GM19372 (cell line): ENCODE measurements around the gene SPEM3.

Experiments
- ATAC-seq: cut with Tn5 transposase; IDR thresholded peaks from one replicate; pipeline ENCODE4 v1.9.1; 2021; ENCODE audit warnings: mild to moderate bottlenecking, low read depth, moderate library complexity; ENCODE audit not compliant: unreplicated experiment

SPEM3 gene

DNA sequence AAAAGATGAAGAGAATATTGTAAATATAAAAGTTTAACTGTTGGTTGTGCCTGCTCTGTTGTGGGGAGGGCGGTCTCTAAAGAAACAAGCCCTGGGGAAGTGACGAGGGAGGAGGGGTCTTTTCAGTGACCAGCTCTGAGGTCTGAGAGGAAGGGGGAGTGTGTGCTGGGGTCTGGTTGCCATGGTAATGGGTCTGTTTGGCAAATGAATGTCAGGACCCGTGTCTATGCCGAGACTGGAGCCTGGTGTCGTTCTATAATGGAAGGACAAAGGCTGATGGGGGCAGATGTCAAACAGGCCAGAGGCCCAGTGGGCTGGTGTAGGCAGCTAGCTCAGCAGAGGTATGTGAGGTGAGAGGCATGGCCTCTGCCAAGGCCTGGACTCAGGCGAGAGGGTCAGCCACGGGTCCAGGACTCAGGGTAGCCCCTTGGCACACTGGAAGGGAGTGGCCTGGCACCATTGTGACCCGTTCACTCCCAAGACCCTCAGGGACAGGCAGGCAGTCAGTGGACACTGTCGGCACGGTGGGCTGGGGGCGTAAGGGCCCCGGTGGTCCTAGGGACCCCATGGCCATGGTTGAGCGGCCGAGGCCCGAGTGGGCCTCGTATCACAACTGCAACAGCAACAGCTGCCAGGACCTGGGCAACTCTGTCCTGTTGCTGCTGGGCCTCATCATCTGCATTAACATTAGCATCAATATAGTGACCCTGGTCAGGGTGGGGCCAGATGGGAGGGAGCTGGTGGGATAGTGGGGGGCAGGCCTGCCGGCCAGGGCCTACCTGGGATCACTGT, 8.6 kb upstream of the SPEM3 start, which contains the start of gene SPEM1:
Gene SPEM1, plus strand, starts transcription at position 506 of the 792 bp plus-strand sequence. Its CDS starts 61 bp downstream, at position 567.
- ATAC-seq = no peak

DNA sequence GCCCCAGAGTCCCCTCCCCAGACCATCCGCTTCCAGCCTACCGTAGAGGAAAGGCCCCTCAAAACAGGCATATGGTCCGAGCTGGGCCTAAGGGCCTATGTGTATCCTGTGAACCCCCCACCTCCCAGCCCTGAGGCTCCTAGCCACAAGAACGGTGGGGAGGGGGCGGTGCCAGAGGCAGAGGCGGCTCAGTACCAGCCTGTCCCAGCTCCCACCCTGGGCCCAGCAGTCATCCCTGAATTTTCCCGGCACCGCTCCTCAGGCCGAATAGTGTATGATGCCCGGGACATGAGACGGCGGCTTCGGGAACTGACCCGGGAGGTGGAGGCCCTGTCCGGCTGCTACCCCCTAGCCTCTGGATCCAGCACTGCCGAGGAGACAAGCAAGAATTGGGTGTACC, 7.5 kb upstream of the SPEM3 start:
- ATAC-seq = no peak

DNA sequence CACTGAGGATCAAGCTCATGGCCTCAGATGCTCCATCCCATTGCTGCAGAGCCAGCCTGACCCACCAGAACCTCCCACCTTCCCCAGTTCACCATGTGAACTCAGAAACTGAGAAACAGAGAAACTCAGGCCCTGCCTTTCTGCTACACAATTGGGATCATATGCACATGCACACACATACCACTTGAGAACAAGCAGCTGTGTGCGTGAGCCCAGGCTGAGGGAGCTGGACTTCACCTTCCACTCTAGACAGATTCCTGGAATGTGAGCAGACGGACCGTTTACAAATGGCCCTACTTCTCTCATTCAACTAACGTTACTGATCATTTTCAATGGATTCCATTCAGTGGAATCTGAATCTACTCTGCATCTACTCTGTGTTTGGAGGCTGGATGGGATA, 5.0 kb upstream of the SPEM3 start:
- ATAC-seq = no peak

DNA sequence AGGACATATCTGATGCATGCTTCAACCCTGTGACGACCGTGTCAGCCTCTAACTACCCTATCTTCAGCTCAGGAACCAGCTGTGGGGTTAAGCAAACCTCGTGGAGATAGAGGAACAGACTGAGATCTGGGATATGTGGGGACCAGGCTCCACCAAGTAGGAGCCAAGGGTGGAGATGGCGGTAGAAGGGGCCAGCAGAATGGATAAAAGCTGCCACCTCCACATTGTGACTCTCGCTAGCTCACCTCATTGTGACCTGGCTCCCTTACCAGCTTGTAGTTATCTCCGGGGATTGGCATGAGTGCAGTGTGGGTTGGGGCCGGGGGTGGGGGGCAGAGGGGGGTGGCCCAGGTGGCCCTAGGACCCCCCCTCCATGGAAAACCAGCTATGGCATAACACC, 3.3 kb upstream of the SPEM3 start, which contains the start of gene SPEM2:
Gene SPEM2, plus strand, starts transcription at position 301 of the 400 bp plus-strand sequence. Its CDS starts 73 bp downstream, at position 374.
- ATAC-seq = no peak

DNA sequence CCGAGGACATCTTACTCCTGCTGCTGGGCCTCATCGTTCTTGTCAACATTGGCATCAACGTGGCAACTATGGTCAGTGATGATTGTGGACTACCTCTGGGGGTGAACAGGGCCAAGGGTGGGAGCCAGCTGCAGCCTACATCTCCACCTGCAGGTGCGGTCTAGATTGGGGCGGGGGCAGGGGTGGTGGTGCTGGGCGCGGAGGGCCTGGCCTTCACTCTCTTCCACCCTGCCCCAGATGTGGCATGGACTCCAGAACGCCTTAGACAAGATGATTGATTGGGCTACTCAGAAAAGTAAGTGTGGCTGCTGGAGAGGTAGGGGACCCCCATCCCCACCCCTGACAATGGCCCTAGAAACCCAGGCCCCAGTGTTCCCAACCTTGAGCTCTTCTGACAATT, 2.9 kb upstream of the SPEM3 start:
- no peak for ATAC-seq

DNA sequence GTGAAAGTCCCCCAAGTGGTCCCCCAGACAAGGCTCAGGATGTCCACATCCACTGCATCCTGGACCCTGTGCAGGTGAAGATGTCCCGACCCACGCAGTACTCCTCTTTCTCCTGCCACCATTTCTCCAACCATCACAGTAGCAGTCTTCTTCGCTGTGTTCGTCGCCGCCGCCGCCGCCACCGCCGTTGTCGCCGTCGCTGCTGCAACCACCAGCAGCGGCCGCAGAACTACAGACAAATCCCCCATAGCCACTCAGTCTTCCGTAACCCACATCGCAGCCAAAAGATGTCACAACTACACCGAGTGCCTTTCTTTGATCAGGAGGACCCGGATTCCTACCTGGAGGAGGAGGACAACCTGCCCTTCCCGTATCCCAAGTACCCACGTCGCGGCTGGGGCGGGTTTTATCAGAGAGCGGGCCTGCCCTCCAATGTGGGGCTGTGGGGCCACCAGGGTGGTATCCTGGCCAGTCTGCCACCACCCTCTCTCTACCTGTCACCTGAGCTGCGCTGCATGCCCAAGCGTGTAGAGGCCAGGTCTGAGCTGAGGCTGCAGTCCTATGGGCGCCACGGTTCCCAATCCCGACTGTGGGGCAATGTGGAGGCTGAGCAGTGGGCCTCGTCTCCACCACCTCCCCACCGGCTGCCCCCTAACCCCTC, 2.3 kb upstream of the SPEM3 start:
- no peak for ATAC-seq

DNA sequence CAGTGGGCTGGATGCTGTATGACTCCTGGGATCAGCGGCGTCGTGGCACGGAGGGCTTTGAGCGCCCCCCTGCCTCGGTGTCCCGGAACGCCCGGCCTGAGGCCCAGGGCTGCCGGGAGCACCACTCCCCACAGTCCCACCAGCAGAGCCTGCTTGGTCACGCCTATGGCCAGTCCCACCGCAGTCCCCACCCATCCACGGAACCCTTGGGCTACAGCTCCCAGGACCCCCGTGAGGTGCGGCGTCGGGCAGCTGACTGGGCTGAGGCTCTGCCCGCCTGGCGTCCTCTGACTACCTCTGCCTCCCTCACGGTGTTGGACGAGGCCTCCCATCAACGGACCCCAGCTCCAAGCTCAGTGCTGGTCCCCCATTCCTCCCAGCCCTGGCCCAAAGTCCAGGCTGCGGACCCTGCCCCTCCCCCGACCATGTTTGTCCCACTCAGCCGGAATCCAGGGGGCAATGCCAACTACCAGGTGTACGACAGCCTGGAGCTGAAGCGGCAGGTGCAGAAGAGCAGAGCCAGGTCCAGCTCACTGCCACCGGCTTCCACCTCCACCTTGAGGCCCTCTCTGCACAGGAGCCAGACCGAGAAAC, 1.7 kb upstream of the SPEM3 start:
- no peak for ATAC-seq

DNA sequence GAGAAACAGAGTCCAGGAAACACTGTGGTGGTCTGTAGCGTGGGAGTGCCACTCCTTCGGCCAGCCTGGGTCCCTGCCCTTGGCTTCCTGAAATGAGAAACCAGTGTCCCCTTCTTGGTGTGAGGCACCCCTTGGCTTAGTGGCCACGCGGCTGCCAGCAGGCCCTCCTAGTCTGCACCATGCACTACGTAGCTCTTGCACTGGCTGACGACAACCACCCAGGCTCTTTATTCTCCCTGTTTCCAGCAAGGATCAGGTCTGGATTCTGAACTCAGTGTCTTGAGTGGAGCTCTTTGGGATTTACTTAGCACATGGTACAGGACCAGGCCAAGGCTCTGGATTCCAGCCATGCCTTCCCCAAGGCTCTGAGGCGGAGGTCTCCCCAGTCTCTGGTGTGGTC, 1.1 kb upstream of the SPEM3 start:
- ATAC-seq = no peak

DNA sequence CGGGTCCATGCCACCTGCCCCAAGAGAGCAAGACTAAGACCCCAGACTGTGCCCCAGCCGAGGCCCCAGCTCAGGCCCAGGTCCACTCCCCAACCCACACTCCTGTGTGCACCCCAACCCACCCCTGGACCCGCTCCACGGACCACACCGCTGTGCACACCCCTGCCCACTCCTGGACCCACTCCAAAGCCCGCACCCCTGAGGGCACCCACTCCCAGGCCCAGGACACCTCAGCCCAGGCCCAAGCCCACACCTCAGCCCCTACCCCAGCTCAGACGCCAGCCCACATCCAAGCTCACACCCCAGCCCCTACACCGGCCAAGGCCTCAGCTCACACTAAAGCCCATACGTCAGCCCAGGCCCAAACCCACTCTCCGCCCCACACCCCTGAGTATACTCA, 1.1 kb downstream of the SPEM3 start:
- ATAC-seq = no peak

DNA sequence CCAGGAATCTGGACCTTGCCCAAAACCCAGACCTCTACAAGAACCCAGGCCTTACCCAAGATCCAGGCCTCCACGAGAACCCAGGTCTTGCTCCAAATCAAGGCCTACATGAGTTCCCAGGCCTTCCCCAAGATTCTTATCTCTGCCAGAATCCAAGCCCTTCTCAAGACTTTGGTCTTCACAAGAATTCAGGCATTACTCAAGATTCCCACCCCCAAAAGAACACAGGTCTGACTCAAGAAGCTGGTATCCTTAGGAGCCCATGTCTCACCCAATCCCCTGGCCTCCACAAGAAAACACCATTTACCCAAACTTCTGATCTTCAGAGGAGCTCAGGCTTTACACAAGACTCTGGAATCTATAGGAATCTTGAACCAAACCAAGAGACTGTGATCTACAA, 2.6 kb downstream of the SPEM3 start:
- no peak for ATAC-seq

DNA sequence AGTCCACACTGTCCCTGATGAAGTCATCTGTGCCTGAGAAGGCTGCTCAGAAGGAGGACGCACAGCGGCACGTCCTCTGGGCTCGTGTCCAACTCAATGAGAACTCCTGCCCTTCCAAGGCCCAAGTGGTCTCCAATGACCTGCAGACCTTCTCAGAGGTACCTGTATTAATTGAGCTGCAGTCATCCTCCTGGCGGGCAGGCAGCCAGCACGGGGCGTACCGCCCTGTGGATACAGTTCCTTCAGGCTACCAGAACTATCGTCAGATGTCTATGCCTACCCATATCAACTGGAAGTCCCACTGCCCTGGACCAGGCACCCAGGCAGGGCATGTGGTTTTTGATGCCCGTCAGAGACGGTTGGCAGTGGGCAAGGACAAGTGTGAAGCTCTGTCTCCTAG, 3.6 kb downstream of the SPEM3 start:
- ATAC-seq = no peak

DNA sequence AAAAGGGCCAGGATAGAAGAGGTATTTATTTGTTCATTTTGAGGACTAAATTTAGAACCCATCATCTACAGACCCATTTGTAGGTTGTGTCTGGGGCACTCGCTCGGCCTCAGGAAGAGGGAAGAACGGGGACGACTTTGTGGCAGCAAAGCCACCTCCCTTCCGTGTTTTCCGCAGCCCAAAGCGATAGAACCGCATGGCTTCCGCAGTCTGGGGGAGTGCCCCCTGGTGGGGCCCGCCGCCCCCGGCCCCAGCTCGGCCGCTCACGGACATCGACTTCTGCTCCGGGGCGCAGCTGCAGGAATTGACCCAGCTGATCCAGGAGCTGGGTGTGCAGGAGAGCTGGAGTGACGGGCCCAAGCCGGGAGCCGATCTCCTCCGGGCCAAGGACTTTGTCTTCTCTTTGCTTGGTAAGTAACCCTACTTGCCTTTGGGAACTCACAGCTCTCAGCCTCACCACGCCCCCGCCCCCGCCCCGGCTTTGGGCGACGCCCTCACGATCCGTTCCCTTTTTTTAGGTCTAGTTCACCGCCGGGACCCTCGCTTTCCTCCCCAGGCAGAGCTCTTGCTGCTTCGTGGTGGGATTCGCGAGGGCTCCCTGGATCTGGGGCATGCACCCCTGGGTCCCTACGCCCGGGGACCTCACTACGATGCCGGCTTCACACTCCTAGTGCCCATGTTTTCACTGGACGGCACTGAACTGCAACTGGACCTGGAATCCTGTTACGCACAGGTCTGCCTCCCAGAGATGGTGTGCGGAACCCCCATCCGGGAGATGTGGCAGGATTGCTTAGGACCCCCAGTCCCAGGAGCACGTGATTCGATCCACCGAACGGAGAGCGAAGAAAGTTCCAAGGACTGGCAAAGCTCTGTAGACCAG, 7.3 kb downstream of the SPEM3 start:
- ATAC-seq = peak; percentile 3

DNA sequence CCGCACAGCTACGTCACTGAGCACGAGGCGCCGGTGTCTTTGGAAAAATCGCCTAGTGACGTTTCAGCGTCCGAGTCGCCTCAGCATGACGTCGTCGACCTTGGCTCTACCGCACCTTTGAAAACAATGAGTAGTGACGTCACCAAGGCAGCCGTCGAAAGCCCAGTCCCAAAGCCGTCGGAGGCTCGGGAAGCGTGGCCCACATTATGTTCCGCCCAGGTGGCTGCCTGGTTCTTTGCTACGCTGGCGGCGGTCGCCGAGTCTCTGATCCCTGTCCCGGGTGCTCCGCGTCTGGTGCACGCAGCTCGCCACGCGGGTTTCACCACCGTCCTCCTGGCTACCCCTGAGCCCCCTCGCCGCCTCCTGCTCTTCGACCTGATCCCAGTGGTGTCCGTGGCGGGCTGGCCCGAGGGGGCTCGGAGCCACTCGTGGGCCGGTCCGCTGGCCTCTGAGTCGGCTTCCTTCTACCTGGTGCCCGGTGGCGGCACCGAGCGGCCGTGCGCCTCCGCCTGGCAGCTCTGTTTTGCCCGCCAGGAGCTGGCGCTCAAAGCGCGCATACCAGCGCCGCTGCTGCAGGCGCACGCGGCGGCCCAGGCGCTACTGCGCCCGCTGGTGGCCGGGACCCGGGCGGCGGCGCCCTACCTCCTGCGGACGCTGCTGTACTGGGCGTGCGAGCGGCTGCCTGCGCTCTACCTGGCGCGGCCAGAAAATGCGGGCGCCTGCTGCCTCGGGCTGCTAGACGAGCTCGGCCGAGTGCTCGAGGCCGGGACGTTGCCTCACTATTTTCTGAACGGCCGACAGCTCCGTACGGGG, 8.1 kb downstream of the SPEM3 start:
- ATAC-seq = no peak

DNA sequence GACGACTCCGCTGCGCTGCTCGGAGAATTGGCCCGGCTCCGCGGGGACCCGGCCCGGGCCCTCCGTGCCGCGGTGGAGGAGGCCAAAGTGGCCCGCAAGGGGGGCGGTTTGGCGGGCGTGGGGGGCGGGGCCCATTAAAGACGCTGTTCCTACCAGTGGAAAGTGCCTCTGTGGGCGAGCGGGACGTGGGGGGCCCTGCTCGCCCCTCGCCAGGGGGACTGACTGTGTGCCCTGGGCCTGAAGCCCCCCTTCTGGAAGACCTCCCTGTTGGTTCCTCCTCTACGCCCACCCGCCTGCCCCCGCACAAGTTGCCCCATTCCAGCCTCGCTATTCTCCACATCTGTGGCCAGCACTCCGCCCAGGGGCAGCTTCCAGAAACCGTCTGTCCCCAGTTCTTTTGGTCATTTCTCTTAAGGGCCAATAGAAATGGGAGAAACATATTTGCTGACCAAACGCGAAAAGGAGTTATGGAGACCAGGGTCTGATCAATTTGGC, 8.8 kb downstream of the SPEM3 start:
- ATAC-seq = no peak

DNA sequence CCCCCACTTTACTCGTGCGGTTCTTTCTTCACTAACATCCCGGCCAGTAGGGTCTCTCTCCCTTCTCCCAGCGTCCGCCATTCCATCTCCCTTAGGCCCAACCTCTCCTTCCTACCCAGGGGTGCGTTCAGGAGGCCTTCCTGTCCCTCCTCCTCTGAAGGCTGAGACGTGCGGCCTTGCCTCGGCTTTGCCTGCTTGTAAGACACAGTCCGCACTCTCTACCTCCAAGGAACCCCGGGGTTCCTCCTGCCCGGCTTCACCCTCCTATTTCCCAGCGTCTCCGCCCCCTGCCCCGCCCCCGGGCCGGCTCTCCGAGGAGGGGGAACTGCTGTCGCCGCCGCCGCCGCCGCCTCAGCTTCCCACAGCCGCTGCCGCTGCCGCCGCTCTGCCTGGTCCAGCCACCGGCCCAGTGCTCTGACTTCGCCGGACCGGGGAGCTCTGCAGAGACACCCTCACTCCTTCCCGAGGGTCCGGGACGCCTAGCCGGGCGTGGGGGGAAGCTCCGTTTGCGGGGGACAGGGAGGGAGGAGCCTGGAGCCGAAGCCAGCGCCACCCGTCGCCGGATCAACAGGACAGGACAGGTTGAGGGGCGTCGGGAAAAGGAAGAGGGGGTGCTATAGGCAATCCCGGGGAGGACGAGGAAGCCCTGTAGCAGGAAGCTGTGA, 9.4 kb downstream of the SPEM3 start:
- no peak for ATAC-seq

DNA sequence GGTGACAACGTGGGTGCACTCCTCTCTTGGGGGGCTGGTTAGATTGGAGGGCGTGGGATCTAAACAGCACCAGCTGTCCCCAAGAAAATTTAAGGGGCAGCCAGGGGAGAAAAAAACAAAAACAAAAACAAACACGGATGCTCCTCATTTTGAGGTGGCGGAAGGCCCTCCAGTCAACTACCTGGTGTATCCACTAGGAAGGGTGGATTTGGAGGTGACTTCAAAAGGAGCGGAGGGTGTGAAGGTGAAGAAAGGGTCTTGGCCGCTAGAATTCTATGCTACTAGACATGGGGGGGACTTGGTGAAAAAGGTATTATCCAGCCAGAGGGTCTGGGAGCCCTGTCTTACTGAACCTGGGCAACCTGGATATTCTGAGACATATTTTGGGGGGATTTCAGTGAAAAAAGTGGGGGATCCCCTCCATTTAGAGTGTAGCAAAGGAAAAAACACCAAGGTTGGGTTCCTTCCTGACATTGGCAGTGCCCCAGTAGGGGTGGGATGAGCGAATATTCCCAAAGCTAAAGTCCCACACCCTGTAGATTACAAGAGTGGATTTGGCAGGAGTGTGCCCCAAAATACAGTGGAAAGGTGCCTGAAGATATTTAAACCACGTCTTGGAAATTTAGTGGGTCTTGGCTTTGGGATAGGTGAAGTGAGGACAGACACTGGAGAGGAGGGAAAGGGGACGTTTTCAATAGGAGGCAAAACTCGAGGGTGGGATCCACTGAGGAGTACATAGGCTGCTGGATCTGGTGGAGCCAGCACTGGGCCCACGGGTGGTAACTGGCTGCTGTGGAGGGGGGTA, 10.2 kb downstream of the SPEM3 start:
- ATAC-seq = no peak

DNA sequence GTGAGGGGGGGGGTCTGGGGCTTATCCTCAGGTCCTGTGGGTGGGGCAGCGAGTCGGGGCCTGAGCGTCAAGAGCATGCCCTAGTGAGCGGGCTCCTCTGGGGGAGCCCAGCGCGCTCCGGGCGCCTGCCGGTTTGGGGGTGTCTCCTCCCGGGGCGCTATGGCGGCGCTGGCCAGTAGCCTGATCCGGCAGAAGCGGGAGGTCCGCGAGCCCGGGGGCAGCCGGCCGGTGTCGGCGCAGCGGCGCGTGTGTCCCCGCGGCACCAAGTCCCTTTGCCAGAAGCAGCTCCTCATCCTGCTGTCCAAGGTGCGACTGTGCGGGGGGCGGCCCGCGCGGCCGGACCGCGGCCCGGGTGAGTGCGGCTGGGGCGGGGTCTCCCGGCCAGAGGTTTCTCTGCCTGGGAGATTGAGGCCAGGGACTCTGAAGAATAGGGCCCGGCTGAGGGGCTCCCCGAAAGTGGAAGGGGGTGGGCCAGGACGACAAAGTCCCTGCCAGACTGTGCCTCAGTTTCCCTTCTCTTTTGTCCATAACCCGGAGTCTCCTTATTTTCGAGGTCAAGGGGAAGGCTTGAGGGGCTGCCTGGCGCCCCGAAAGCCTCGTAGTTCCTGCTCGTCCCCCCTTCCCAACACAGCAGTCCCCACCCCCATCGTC, 10.9 kb downstream of the SPEM3 start, which contains the start of gene FGF11:
Gene FGF11, plus strand, starts transcription at position 51 of the 651 bp plus-strand sequence. Its CDS starts 109 bp downstream, at position 160.
- no peak for ATAC-seq
